K562 (cell line): ENCODE results near the gene EGLN1. TPM values are rescaled to one million over a fixed set of nuclear protein-coding genes. Genes with fewer than 3 reads are reported as not detected.

Experiments
- ARID3B ChIP-seq: fragments of 250-450 bp; sonication (Bioruptor Pico); IDR thresholded peaks from 2 replicates; pipeline ENCODE4 v1.4.0; 2020; ENCODE audit warnings: borderline replicate concordance
- BDP1 ChIP-seq: IDR thresholded peaks from 3 replicates; pipeline ENCODE4 v1.6.1; 2011; ENCODE audit not compliant: insufficient read length, insufficient read depth
- CHD4 ChIP-seq: fragments of 200-600 bp; sonication (generic); IDR thresholded peaks from 3 replicates; pipeline ENCODE4 v1.6.1; 2012; ENCODE audit warnings: low read depth, mild to moderate bottlenecking, mixed read lengths, low read length, inconsistent platforms; ENCODE audit not compliant: insufficient read depth, insufficient replicate concordance, poor library complexity, severe bottlenecking
- CSDE1 ChIP-seq, 2 experiments: fragments of 450-650 bp; IDR thresholded peaks; 2 replicates each; pipeline ENCODE4 v1.6.1; 2016; ENCODE audit warnings: mild to moderate bottlenecking in 1 of 2
- DACH1 ChIP-seq: fragments of 450-650 bp; IDR thresholded peaks from 2 replicates; pipeline ENCODE4 v1.6.1; 2018; ENCODE audit not compliant: partially characterized antibody
- FOXP1 ChIP-seq: sonication (generic); formaldehyde crosslinking; IDR thresholded peaks from 2 replicates; pipeline ENCODE4 v1.8.0; 2022; ENCODE audit warnings: mild to moderate bottlenecking, missing genetic modification reagents
- KDM2B ChIP-seq: fragments of 250-450 bp; sonication (Bioruptor Pico); IDR thresholded peaks from 2 replicates; pipeline ENCODE4 v1.8.0; 2021; ENCODE audit warnings: mild to moderate bottlenecking, moderate library complexity
- KLF13 ChIP-seq: fragments of 450-650 bp; IDR thresholded peaks from 2 replicates; pipeline ENCODE4 v1.6.1; 2016; ENCODE audit warnings: missing genetic modification characterization, low read depth, mild to moderate bottlenecking, missing compliant biosample characterization, moderate library complexity, borderline replicate concordance
- MAZ ChIP-seq, 2 experiments: fragments of 450-650 bp in 1 of 2; sonication (generic) in 1 of 2; formaldehyde crosslinking; IDR thresholded peaks in 1 of 2; conservative IDR thresholded peaks in 1 of 2; 2 replicates each; pipeline versions ENCODE4 v1.4.0 to v1.5.0; 2020; ENCODE audit warnings: mild to moderate bottlenecking in 1 of 2, missing genetic modification reagents in 1 of 2
- MEF2D ChIP-seq: conservative IDR thresholded peaks from 2 replicates; pipeline ENCODE4 v1.6.1; 2016; ENCODE audit warnings: low read depth, missing genetic modification characterization, missing compliant biosample characterization
- MXD1 ChIP-seq: fragments of 250-450 bp; sonication (Bioruptor Pico); IDR thresholded peaks from 2 replicates; pipeline ENCODE4 v1.8.0; 2021; ENCODE audit warnings: borderline replicate concordance, mild to moderate bottlenecking, moderate library complexity; ENCODE audit not compliant: poor library complexity, severe bottlenecking
- RBM15 ChIP-seq: fragments of 200-400 bp; formaldehyde crosslinking; IDR thresholded peaks from 2 replicates; pipeline ENCODE4 v1.6.1; 2018; ENCODE audit warnings: mild to moderate bottlenecking, low read length, moderate library complexity; ENCODE audit not compliant: insufficient read depth
- RNF2 ChIP-seq: sonication (generic); IDR thresholded peaks from 2 replicates; pipeline ENCODE4 v1.6.1; 2016
- SAP30 ChIP-seq: fragments of 200-600 bp; sonication (generic); IDR thresholded peaks from 2 replicates; pipeline ENCODE4 v1.6.1; 2012; ENCODE audit warnings: borderline replicate concordance, low read depth, mild to moderate bottlenecking, moderate library complexity, low read length, control low read depth, inconsistent platforms; ENCODE audit not compliant: insufficient read depth, poor library complexity, severe bottlenecking
- SP1 ChIP-seq: sonication (generic); formaldehyde crosslinking; IDR thresholded peaks from 2 replicates; pipeline ENCODE4 v1.8.1; 2022; ENCODE audit warnings: mild to moderate bottlenecking, missing genetic modification reagents
- TGIF2 ChIP-seq: sonication (generic); formaldehyde crosslinking; IDR thresholded peaks from 2 replicates; pipeline ENCODE4 v1.8.1; 2022; ENCODE audit warnings: mild to moderate bottlenecking, missing genetic modification reagents, moderate library complexity
- TOE1 ChIP-seq, 2 experiments: fragments of 450-650 bp in 1 of 2; sonication (generic) in 1 of 2; formaldehyde crosslinking in 1 of 2; IDR thresholded peaks; 2 replicates each; pipeline versions ENCODE4 v1.7.1 to v1.8.0; 2016 to 2022; ENCODE audit warnings: borderline replicate concordance in 2 of 2, mild to moderate bottlenecking in 2 of 2, antibody characterized with exemption in 1 of 2, inconsistent platforms in 1 of 2, low read depth in 1 of 2, missing genetic modification reagents in 1 of 2, moderate library complexity in 1 of 2
- YBX1 ChIP-seq: fragments of 450-650 bp; IDR thresholded peaks from 2 replicates; pipeline ENCODE4 v1.7.1; 2016; ENCODE audit warnings: mild to moderate bottlenecking
- ZBTB7A ChIP-seq: IDR thresholded peaks from 2 replicates; pipeline ENCODE4 v1.6.1; 2011; ENCODE audit warnings: low read depth, mild to moderate bottlenecking, low read length, moderate library complexity, borderline replicate concordance; ENCODE audit not compliant: control insufficient read depth
- ZNF449 ChIP-seq: fragments of 250-450 bp; sonication (Bioruptor Pico); IDR thresholded peaks from 2 replicates; pipeline ENCODE4 v1.8.0; 2022; ENCODE audit warnings: moderate library complexity, mild to moderate bottlenecking, inconsistent platforms
- polyA plus RNA-seq, 8 experiments: library from polyadenylated mRNA; depleted of rRNA in 4 of 8; stranded (reverse) in 5 of 8; unstranded in 3 of 8; fragments of >200 nt; fragmentation: Nextera tagmentation in 2 of 8; fragmentation: Illumina TruSeq in 1 of 8; extraction: Ambion mirVana in 2 of 8; extraction: Trizol in 1 of 8; gene quantifications; 2 replicates each; pipeline versions ENCODE4 v1.2.1 to v1.2.3, GENCODE V29; 2011 to 2014; ENCODE audit warnings: inconsistent platforms in 1 of 8, missing spikeins in 1 of 8
- total RNA-seq, 7 experiments: library from RNA; depleted of rRNA in 6 of 7; stranded (reverse); fragments of >200 nt in 6 of 7; fragmentation: Illumina TruSeq in 2 of 7; extraction: Trizol in 2 of 7; gene quantifications; 2 replicates each; pipeline versions ENCODE4 v1.2.1 to v1.2.3, GENCODE V29; 2011 to 2021; ENCODE audit warnings: low replicate concordance in 1 of 7

EGLN1 gene
- total and polyA plus RNA-seq, 9 of the 15 experiments (the other 6 are each of a cell fraction or from before 2014, with no cell fraction given), result 5.2 to 54.3 (median 24.6) TPM

- TF ChIP-seq MEF2D (tag) (no peak), RNF2 (0 out of 2 replicates have a peak, but pooled peaks have one; percentile 40), KLF13 (tag) (no peak), FOXP1 (CRISPR knock-in tag) (no peak), CHD4 (no peak), ZBTB7A (peak; percentile 71; the same call in 1 of the 2 replicates), SP1 (no peak), TGIF2 (CRISPR knock-in tag) (no peak), KDM2B (peak; percentile 79; the same call in 1 of the 2 replicates), BDP1 (no peak), CSDE1 (IDR thresholded peaks at IDR 0.05) (no peak), RBM15 (no peak), YBX1 (no peak), SAP30 (no peak), ZNF449 (no peak), MAZ (CRISPR knock-in tag; conservative IDR thresholded peaks at IDR 0.05 in 1 of 2, IDR thresholded peaks at IDR 0.05 in 1 of 2) (0 out of 4 replicates have a peak, but pooled peaks of 1 of the 2 experiments have one; percentile 16), ARID3B (no peak), DACH1 (peak; percentile 5), MXD1 (no peak), TOE1 (IDR thresholded peaks at IDR 0.05; ENCODE audit: borderline replicate concordance) (no peak), TOE1 (CRISPR knock-in tag; IDR thresholded peaks at IDR 0.05; ENCODE audit: borderline replicate concordance, low read depth) (no peak)
These were observed 1.0 kb downstream of the EGLN1 start (continued) for GRCh38 chr1:231420959-231421545.
